ENCODE results near the gene NAT8.
"Not testable (repeated sequence)": the region's sequence is repeated elsewhere in the genome, so short reads cannot be mapped to it uniquely, and the experiment has no call there.

The NAT8 gene, protein sequence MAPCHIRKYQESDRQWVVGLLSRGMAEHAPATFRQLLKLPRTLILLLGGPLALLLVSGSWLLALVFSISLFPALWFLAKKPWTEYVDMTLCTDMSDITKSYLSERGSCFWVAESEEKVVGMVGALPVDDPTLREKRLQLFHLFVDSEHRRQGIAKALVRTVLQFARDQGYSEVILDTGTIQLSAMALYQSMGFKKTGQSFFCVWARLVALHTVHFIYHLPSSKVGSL

DNA sequence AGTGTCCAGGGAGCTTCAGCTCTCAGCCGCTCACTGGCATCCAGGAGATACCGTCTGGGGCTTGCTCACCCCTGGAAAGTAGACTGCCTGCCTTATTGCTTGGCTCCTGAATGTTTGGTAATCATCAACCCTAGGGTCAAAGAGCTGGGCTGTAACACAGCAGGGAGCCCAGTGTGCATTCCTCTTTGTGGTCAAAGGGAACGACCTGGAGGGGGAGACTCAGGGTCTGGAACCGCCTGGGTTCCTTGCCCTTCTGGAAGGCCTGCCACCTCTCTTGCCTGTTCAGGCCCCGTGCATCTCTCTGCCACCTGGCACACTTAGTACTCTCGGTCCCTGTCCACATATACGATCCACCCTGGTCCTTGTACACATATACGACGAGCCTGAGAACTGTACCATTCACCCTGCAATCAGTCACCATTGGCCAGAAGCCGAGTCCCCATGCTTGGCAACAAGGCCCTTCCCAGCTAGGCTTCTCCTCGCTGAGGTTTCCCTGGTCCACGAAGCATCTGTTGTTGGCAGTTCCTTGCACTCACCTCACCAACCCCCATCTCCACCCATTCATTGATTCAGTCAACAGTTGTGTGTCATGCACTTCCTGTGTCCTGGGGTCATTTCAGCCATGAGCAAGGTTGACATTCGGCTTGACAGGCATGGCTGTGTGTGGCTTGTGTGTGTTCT is at the start of gene NAT8:
Gene NAT8, minus strand, starts transcription at position 85 of the 681 bp plus-strand sequence. CDS start 794 bp downstream, outside the sequence.
- Histone ChIP-seq H3F3A (ENCODE audit: low read depth) (no peaks in the 10 kb centered on the region), H3K9me3 (ENCODE audit: insufficient read depth, low read depth, low read length) (no peaks in the 10 kb centered on the region), H3K4me1 (ENCODE audit: insufficient read depth, low read length, poor library complexity, severe bottlenecking) (no peaks in the 10 kb centered on the region), H2AFZ (ENCODE audit: low read length) (no peak within 1 kb of the TSS), H3K9ac (ENCODE audit: low read depth, low read length, poor library complexity, severe bottlenecking) (no peak within 1 kb of the TSS), H3K9me2 (replicated peaks; ENCODE audit: low read depth, low read length) (no peaks in the 10 kb centered on the region), H3K36me3 (ENCODE audit: insufficient read depth, low read length) (no peaks in the 10 kb centered on the region), H3K79me2 (ENCODE audit: insufficient read depth, low read length) (no peaks in the 10 kb centered on the region), H4K20me1 (ENCODE audit: insufficient read depth, low read length, poor library complexity, severe bottlenecking) (no peaks in the 10 kb centered on the region), H3K4me3 (ENCODE audit: low read length, poor library complexity, severe bottlenecking) (no peak within 1 kb of the TSS), H3K4me2 (ENCODE audit: low read depth, low read length, poor library complexity, severe bottlenecking) (no peak within 1 kb of the TSS), H3K27me3 (ENCODE audit: insufficient read depth, low read length, poor library complexity, severe bottlenecking) (no peaks in the 10 kb centered on the region)
- TF ChIP-seq, protein P1, sequence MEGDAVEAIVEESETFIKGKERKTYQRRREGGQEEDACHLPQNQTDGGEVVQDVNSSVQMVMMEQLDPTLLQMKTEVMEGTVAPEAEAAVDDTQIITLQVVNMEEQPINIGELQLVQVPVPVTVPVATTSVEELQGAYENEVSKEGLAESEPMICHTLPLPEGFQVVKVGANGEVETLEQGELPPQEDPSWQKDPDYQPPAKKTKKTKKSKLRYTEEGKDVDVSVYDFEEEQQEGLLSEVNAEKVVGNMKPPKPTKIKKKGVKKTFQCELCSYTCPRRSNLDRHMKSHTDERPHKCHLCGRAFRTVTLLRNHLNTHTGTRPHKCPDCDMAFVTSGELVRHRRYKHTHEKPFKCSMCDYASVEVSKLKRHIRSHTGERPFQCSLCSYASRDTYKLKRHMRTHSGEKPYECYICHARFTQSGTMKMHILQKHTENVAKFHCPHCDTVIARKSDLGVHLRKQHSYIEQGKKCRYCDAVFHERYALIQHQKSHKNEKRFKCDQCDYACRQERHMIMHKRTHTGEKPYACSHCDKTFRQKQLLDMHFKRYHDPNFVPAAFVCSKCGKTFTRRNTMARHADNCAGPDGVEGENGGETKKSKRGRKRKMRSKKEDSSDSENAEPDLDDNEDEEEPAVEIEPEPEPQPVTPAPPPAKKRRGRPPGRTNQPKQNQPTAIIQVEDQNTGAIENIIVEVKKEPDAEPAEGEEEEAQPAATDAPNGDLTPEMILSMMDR (conservative IDR thresholded peaks at IDR 0.05; ENCODE audit: low read length), result no peak
- TF ChIP-seq EZH2phosphoT487 (IDR thresholded peaks at IDR 0.05; ENCODE audit: borderline replicate concordance), result no peak

DNA sequence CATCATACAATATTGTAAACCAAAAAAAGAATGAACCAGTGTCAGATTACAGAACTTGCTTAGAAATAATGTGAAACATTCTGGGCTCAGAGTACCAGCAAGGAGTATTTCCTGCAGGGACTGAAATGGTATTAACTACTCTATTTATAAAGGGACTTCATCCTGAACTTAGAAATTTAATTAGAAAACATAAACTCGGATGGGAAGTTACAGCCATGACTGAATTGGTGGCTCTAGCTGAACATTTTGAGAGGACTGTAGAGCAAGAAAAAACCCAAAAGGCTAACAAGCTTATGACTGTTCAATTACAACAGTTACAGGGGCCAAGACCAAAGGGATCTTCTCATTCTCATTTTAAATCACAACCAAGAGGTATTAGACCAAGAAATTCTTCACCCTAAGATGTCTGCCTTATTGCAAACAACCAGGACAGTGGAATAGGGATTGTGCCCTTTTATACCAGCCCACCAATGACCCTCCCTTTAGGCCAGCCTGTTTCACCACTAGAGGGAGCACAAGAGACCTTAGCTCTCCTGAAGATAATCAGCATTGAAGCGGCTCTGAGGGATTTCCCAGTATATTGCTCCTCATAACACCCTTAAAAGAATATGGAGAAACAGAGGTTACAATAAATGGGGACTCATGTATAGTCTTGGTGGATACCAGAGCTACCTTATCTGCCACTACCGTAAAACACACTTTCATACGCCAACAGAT is 48.3 kb upstream of the NAT8 start:
- H3K4me2 ChIP-seq (ENCODE audit: low read depth, low read length, poor library complexity, severe bottlenecking); H3F3A ChIP-seq (ENCODE audit: low read depth); H3K79me2 ChIP-seq (ENCODE audit: insufficient read depth, low read length); H3K36me3 ChIP-seq (ENCODE audit: insufficient read depth, low read length); H3K27me3 ChIP-seq (ENCODE audit: insufficient read depth, low read length, poor library complexity, severe bottlenecking); H3K9me3 ChIP-seq (ENCODE audit: insufficient read depth, low read depth, low read length); H3K9ac ChIP-seq (ENCODE audit: low read depth, low read length, poor library complexity, severe bottlenecking); H4K20me1 ChIP-seq (ENCODE audit: insufficient read depth, low read length, poor library complexity, severe bottlenecking); H3K9me2 ChIP-seq (replicated peaks; ENCODE audit: low read depth, low read length); H3K4me3 ChIP-seq (ENCODE audit: low read length, poor library complexity, severe bottlenecking); H3K4me1 ChIP-seq (ENCODE audit: insufficient read depth, low read length, poor library complexity, severe bottlenecking): not testable (repeated sequence)
- 0 out of 2 replicates have a peak overlapping the region, but pooled peaks have one; percentile 30 for H2AFZ ChIP-seq (ENCODE audit: low read length)
- TF ChIP-seq, protein P1 (conservative IDR thresholded peaks at IDR 0.05; ENCODE audit: low read length), result peak; percentile 68

GRCh38 chr2:73688494-73688893 is 46.3 kb upstream of the NAT8 start:
- not testable (repeated sequence) for H3K4me1 ChIP-seq (ENCODE audit: insufficient read depth, low read length, poor library complexity, severe bottlenecking); H3K4me2 ChIP-seq (ENCODE audit: low read depth, low read length, poor library complexity, severe bottlenecking); H3F3A ChIP-seq (ENCODE audit: low read depth); H3K79me2 ChIP-seq (ENCODE audit: insufficient read depth, low read length); H4K20me1 ChIP-seq (ENCODE audit: insufficient read depth, low read length, poor library complexity, severe bottlenecking); H3K9ac ChIP-seq (ENCODE audit: low read depth, low read length, poor library complexity, severe bottlenecking); H2AFZ ChIP-seq (ENCODE audit: low read length); H3K27me3 ChIP-seq (ENCODE audit: insufficient read depth, low read length, poor library complexity, severe bottlenecking); H3K4me3 ChIP-seq (ENCODE audit: low read length, poor library complexity, severe bottlenecking); H3K36me3 ChIP-seq (ENCODE audit: insufficient read depth, low read length); H3K9me2 ChIP-seq (replicated peaks; ENCODE audit: low read depth, low read length); H3K9me3 ChIP-seq (ENCODE audit: insufficient read depth, low read depth, low read length)
